ENCODE results near the gene CAMK2G. TPM values are rescaled to one million over a fixed set of nuclear protein-coding genes. Genes with fewer than 3 reads are reported as not detected.
A peak's percentile ranks its signal among the peaks of the same experiment; 100 is the strongest.

CAMK2G gene
- total RNA-seq, 1 donor from 2014 or later = 48.9 TPM

- H3K4me3 ChIP-seq = no peak overlapping the region
- no peak for DNase-seq (ENCODE audit: extremely low spot score in 2 of 2)
- TF ChIP-seq CTCF (IDR thresholded peaks at IDR 0.05) = no peak
- TF ChIP-seq POLR2AphosphoS5 (IDR thresholded peaks at IDR 0.05; ENCODE audit: insufficient read depth in 1 of 2, low read depth in 1 of 2) = no peak
- no peak for TF ChIP-seq POLR2A (IDR thresholded peaks at IDR 0.05)
- H3K27me3 ChIP-seq = no peaks in the 10 kb centered on the region
- peaks cover 66% of the 10 kb centered on the region for H3K4me1 ChIP-seq
- H3K27ac ChIP-seq = peak overlapping the region; percentile 91
- intact Hi-C loops (cut with DNase I) = no loop called here
- no peaks in the 10 kb centered on the region for H3K36me3 ChIP-seq
- H3K9me3 ChIP-seq = no peaks in the 10 kb centered on the region
Observed at GRCh38 chr10:73907841-73908517, 33.6 kb upstream of the CAMK2G start.

- Histone ChIP-seq H3K27ac (peak overlapping the region; percentile 91), H3K27me3 (no peaks in the 10 kb centered on the region), H3K4me1 (peaks cover 55% of the 10 kb centered on the region), H3K9me3 (no peaks in the 10 kb centered on the region), H3K4me3 (no peak overlapping the region), H3K36me3 (no peaks in the 10 kb centered on the region)
- DNase-seq (ENCODE audit: extremely low spot score in 2 of 2) = peak in 1 of 2 donors; percentile 98
- intact Hi-C loops (cut with DNase I) = no loop called here
- TF ChIP-seq CTCF (IDR thresholded peaks at IDR 0.05) (no peak), POLR2AphosphoS5 (IDR thresholded peaks at IDR 0.05; ENCODE audit: insufficient read depth in 1 of 2, low read depth in 1 of 2) (peak; percentile 42 to 92)
Observed at GRCh38 chr10:73906524-73907447, 32.4 kb upstream of the CAMK2G start.

- H3K4me3 ChIP-seq = no peak overlapping the region
- TF ChIP-seq POLR2A (IDR thresholded peaks at IDR 0.05) = no peak
- TF ChIP-seq POLR2AphosphoS5 (IDR thresholded peaks at IDR 0.05; ENCODE audit: insufficient read depth in 1 of 2, low read depth in 1 of 2) = no peak
- TF ChIP-seq CTCF (IDR thresholded peaks at IDR 0.05) = no peak
- H3K36me3 ChIP-seq = no peaks in the 10 kb centered on the region
- peak overlapping the region; percentile 91 for H3K27ac ChIP-seq
- no peaks in the 10 kb centered on the region for H3K9me3 ChIP-seq
- H3K4me1 ChIP-seq = peaks cover 49% of the 10 kb centered on the region
- H3K27me3 ChIP-seq = no peaks in the 10 kb centered on the region
- intact Hi-C loops (cut with DNase I) = no loop called here
- DNase-seq (ENCODE audit: extremely low spot score in 2 of 2) = no peak
Observed at GRCh38 chr10:73905256-73906020, 31.1 kb upstream of the CAMK2G start.

- Histone ChIP-seq H3K4me3 (no peak overlapping the region), H3K9me3 (no peaks in the 10 kb centered on the region), H3K36me3 (no peaks in the 10 kb centered on the region), H3K27me3 (no peaks in the 10 kb centered on the region), H3K4me1 (peaks cover 19% of the 10 kb centered on the region), H3K27ac (no peak overlapping the region)
- no peak for TF ChIP-seq POLR2A (IDR thresholded peaks at IDR 0.05)
- TF ChIP-seq POLR2AphosphoS5 (IDR thresholded peaks at IDR 0.05; ENCODE audit: insufficient read depth in 1 of 2, low read depth in 1 of 2) = no peak
- TF ChIP-seq CTCF (IDR thresholded peaks at IDR 0.05) = no peak
- intact Hi-C loops (cut with DNase I) = no loop called here
- DNase-seq (ENCODE audit: extremely low spot score in 2 of 2) = no peak
Observed at GRCh38 chr10:73902351-73902750, 28.0 kb upstream of the CAMK2G start.

All from vagina (tissue), 2 donors.